Measurements from ENCODE around the gene IL36B.

- no peak for TF ChIP-seq CTCF (IDR thresholded peaks at IDR 0.05 in 8 of 11, conservative IDR thresholded peaks at IDR 0.05 in 3 of 11)
- no peak for TF ChIP-seq POLR2AphosphoS5 (IDR thresholded peaks at IDR 0.05)
- no peak for TF ChIP-seq POLR2A (IDR thresholded peaks at IDR 0.05)
Observed at GRCh38 chr2:113075600-113075999, 22.9 kb upstream of the IL36B start.

Measured in spleen (tissue), 7 donors.